Mesendoderm (in vitro differentiated cells): ENCODE results near the gene SLC43A1.

Experiments
- DNase-seq: peaks from one replicate; pipeline ENCODE4 v3.0.0; 2013
- H2AK5ac ChIP-seq: 2 replicates; pipeline ENCODE4 v1.6.1; 2013; ENCODE audit warnings: low read length, inconsistent platforms
- H2BK120ac ChIP-seq: 2 replicates; pipeline ENCODE4 v1.6.1; 2013; ENCODE audit warnings: low read depth, mild to moderate bottlenecking, low read length, moderate library complexity, mixed read lengths
- H2BK15ac ChIP-seq: replicated peaks from 2 replicates; pipeline ENCODE4 v1.6.1; 2013; ENCODE audit warnings: low read depth, mild to moderate bottlenecking, moderate library complexity
- H2BK5ac ChIP-seq: 2 replicates; pipeline ENCODE4 v1.6.1; 2013; ENCODE audit warnings: low read length, inconsistent platforms
- H3K18ac ChIP-seq: 2 replicates; pipeline ENCODE4 v1.6.1; 2013; ENCODE audit warnings: mild to moderate bottlenecking, low read length, mixed read lengths
- H3K23ac ChIP-seq: one replicate; pipeline ENCODE4 v1.6.1; 2013; ENCODE audit warnings: low read length
- H3K27ac ChIP-seq: 2 replicates; pipeline ENCODE4 v1.5.1; 2013; ENCODE audit warnings: low read depth, mild to moderate bottlenecking, inconsistent platforms, low read length, moderate library complexity
- H3K27me3 ChIP-seq: 2 replicates; pipeline ENCODE4 v1.6.1; 2013; ENCODE audit warnings: low read length, control low read depth, mild to moderate bottlenecking, inconsistent platforms; ENCODE audit not compliant: insufficient read depth, poor library complexity
- H3K36me3 ChIP-seq: 2 replicates; pipeline ENCODE4 v1.6.1; 2013; ENCODE audit warnings: low read length, inconsistent platforms; ENCODE audit not compliant: control insufficient read depth, insufficient read depth
- H3K4ac ChIP-seq: one replicate; pipeline ENCODE4 v1.6.1; 2013; ENCODE audit warnings: low read depth, mild to moderate bottlenecking, low read length, moderate library complexity
- H3K4me1 ChIP-seq: 2 replicates; pipeline ENCODE4 v1.6.1; 2013; ENCODE audit warnings: low read depth, low read length, inconsistent platforms; ENCODE audit not compliant: control insufficient read depth
- H3K4me2 ChIP-seq: 2 replicates; pipeline ENCODE4 v1.6.1; 2013; ENCODE audit warnings: low read length
- H3K4me3 ChIP-seq: 2 replicates; pipeline ENCODE4 v1.5.1; 2013; ENCODE audit warnings: mild to moderate bottlenecking, low read length
- H3K56ac ChIP-seq: one replicate; pipeline ENCODE4 v1.6.1; 2013; ENCODE audit warnings: low read length
- H3K79me1 ChIP-seq: 2 replicates; pipeline ENCODE4 v1.6.1; 2013; ENCODE audit warnings: low read length, inconsistent platforms
- H3K79me2 ChIP-seq: 2 replicates; pipeline ENCODE4 v1.6.1; 2013; ENCODE audit warnings: mild to moderate bottlenecking, low read length; ENCODE audit not compliant: control insufficient read depth, insufficient read depth
- H3K9ac ChIP-seq: 2 replicates; pipeline ENCODE4 v1.6.1; 2013; ENCODE audit warnings: low read length, inconsistent platforms
- H4K5ac ChIP-seq: one replicate; pipeline ENCODE4 v1.6.1; 2013; ENCODE audit warnings: low read length
- H4K8ac ChIP-seq: one replicate; pipeline ENCODE4 v1.6.1; 2013; ENCODE audit warnings: low read depth, mild to moderate bottlenecking, control low read depth, low read length, moderate library complexity
- WGBS: extraction: QIAGEN DNeasy Blood & Tissue Kit; methylation state at CpG from one replicate; pipeline ENCODE4 v1.1.7; 2013; ENCODE audit warnings: low lambda C conversion rate, missing lambda C conversion rate; ENCODE audit not compliant: insufficient coverage; ENCODE audit errors: extremely low coverage; 5-methylcytosine and 5-hydroxymethylcytosine counted together

The SLC43A1 gene

DNA sequence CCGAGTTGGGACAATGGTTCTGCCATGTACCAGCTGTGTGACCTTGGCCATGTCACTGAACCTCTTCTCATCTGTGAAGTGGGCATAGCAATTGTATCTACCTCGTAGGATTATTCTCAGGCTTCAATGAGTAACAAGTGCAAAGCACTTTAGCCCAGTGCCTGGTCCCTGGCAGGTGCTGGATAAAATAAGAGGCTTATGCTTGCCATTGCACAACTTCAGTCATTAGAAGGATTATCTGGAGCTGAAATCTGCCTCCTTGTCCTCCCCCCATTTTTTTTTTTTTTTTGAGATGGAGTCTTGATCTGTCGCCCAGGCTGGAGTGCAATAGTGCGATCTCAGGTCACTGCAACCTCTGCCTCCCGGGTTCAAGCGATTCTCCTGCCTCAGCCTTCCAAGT is 29.1 kb upstream of the SLC43A1 start:
- Histone ChIP-seq H3K9ac (no peak overlapping the region), H3K4me3 (no peak overlapping the region), H2BK5ac (no peak overlapping the region), H3K27me3 (no peaks in the 10 kb centered on the region), H3K18ac (no peak overlapping the region), H4K8ac (no peak overlapping the region), H3K56ac (no peak overlapping the region), H3K27ac (no peak overlapping the region), H3K4me1 (peaks cover 8% of the 10 kb centered on the region), H2AK5ac (no peak overlapping the region), H3K4me2 (no peak overlapping the region), H3K79me2 (no peaks in the 10 kb centered on the region), H4K5ac (no peak overlapping the region), H2BK15ac (no peak overlapping the region), H3K4ac (no peak overlapping the region), H2BK120ac (no peak overlapping the region), H3K23ac (no peak overlapping the region), H3K36me3 (no peaks in the 10 kb centered on the region), H3K79me1 (no peaks in the 10 kb centered on the region)
- no peak for DNase-seq
- no CpG with 5 or more reads among the region's 6 CpGs for WGBS

DNA sequence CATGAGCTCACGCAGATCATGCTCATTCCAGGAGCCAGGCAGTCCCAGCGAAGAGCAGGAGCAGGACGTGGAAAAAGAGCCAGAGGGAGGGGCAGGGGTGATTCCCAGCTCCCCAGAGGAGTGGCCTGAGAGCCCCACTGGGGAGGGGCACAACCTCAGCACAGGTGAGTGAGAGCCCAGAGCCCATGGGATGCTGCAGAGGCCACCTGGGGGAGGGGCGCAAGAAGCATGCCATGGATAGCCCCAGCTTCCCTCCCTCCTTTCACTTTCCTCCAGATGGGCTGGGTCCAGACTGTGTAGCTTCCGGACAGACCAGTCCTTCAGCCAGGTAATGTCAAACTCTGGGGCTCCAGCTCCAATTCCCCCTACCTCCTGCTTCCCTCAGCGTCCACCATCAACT is 28.1 kb upstream of the SLC43A1 start:
- no peak overlapping the region for H2BK15ac ChIP-seq
- no peak overlapping the region for H3K4me3 ChIP-seq
- H3K56ac ChIP-seq = no peak overlapping the region
- H3K27ac ChIP-seq = no peak overlapping the region
- no peak overlapping the region for H4K8ac ChIP-seq
- no peaks in the 10 kb centered on the region for H3K36me3 ChIP-seq
- no peak overlapping the region for H3K4ac ChIP-seq
- DNase-seq = no peak
- H3K18ac ChIP-seq = no peak overlapping the region
- H3K27me3 ChIP-seq = no peaks in the 10 kb centered on the region
- whole genome bisulfite sequencing = no CpG with 5 or more reads among the region's 6 CpGs
- H3K79me2 ChIP-seq = no peaks in the 10 kb centered on the region
- H4K5ac ChIP-seq = no peak overlapping the region
- H3K9ac ChIP-seq = no peak overlapping the region
- H2BK5ac ChIP-seq = no peak overlapping the region
- H3K4me2 ChIP-seq = no peak overlapping the region
- no peak overlapping the region for H2BK120ac ChIP-seq
- H2AK5ac ChIP-seq = no peak overlapping the region
- H3K4me1 ChIP-seq = peaks cover 8% of the 10 kb centered on the region
- no peaks in the 10 kb centered on the region for H3K79me1 ChIP-seq
- no peak overlapping the region for H3K23ac ChIP-seq

DNA sequence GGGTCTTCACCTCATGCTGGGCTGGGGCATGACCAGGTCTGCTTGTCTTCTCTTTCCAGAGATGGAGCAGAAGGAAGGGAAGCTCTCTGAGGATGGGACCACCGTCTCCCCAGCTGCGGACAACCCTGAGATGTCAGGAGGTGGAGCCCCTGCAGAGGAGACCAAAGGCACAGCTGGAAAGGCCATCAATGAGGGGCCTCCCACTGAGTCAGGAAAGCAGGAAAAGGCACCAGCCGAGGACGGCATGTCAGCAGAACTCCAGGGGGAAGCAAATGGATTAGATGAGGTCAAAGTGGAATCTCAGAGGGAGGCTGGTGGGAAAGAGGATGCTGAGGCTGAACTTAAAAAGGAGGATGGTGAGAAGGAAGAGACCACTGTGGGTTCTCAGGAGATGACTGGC is 27.1 kb upstream of the SLC43A1 start:
- no peaks in the 10 kb centered on the region for H3K36me3 ChIP-seq
- no peak overlapping the region for H2BK120ac ChIP-seq
- no peak overlapping the region for H3K4me3 ChIP-seq
- H3K18ac ChIP-seq = no peak overlapping the region
- H3K27me3 ChIP-seq = no peaks in the 10 kb centered on the region
- no peaks in the 10 kb centered on the region for H3K79me1 ChIP-seq
- H3K27ac ChIP-seq = no peak overlapping the region
- no peak overlapping the region for H4K8ac ChIP-seq
- no peak overlapping the region for H3K9ac ChIP-seq
- no peak overlapping the region for H2AK5ac ChIP-seq
- H3K4me1 ChIP-seq = peaks cover 6% of the 10 kb centered on the region
- H3K4ac ChIP-seq = no peak overlapping the region
- H2BK5ac ChIP-seq = no peak overlapping the region
- no peak overlapping the region for H3K56ac ChIP-seq
- H3K4me2 ChIP-seq = no peak overlapping the region
- no peak for DNase-seq
- H2BK15ac ChIP-seq = no peak overlapping the region
- H3K79me2 ChIP-seq = no peaks in the 10 kb centered on the region
- H4K5ac ChIP-seq = no peak overlapping the region
- WGBS = no CpG with 5 or more reads among the region's 4 CpGs
- H3K23ac ChIP-seq = no peak overlapping the region

DNA sequence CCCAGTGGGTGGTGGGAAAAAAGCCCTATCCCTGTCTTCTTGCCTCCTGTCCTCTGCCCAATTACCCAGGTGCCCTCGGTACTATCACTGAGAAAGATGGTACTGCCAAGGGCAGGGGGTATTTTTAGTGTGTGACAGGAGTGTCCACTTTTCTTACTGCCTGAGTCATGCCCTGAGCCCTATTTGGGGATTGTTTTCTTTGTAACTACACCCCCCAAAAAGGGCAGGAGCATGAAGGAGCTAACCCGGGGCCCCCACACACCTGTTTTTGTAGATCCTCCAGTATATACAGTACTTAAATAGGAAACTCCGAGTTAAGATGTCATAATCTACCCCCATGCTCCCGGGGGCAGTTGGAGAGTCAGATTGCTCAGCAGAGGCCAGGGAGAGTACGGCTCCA is 25.7 kb upstream of the SLC43A1 start:
- H3K4me2 ChIP-seq = no peak overlapping the region
- no peak overlapping the region for H3K56ac ChIP-seq
- no CpG with 5 or more reads among the region's 5 CpGs for WGBS

DNA sequence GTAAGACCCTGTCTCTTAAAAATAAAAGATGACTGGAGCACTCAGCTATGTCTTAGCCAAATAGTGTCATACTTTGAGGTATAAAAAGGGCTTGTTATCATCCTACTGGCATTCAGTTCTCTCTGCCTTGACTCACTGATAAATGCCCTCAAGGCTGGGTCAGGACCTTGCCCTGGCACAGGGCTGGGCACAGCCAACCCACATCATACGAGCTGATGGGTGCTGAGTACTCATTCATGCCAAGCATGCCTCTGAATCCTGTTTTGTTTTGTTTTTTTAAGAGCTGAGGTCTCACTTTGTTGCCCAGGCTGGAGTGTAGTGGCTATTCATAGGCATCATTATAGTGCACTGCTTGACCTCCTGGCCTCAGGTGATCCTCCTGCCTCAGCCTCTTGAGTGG is 23.8 kb upstream of the SLC43A1 start:
- H2BK15ac ChIP-seq = no peak overlapping the region
- H3K36me3 ChIP-seq = no peaks in the 10 kb centered on the region
- H3K79me1 ChIP-seq = no peaks in the 10 kb centered on the region
- no peak overlapping the region for H3K27ac ChIP-seq
- H2BK120ac ChIP-seq = no peak overlapping the region
- no peak overlapping the region for H2AK5ac ChIP-seq
- no peak overlapping the region for H3K4ac ChIP-seq
- no peak overlapping the region for H4K8ac ChIP-seq
- H4K5ac ChIP-seq = no peak overlapping the region
- no CpG with 5 or more reads among the region's 1 CpG for WGBS
- H3K4me3 ChIP-seq = no peak overlapping the region
- H3K4me1 ChIP-seq = peaks cover 3% of the 10 kb centered on the region
- no peak overlapping the region for H3K4me2 ChIP-seq
- H3K27me3 ChIP-seq = no peaks in the 10 kb centered on the region
- H3K9ac ChIP-seq = no peak overlapping the region
- no peaks in the 10 kb centered on the region for H3K79me2 ChIP-seq
- H3K56ac ChIP-seq = no peak overlapping the region
- no peak overlapping the region for H3K18ac ChIP-seq
- DNase-seq = no peak
- no peak overlapping the region for H2BK5ac ChIP-seq
- H3K23ac ChIP-seq = no peak overlapping the region

More for the DNA sequence above, 25.7 kb upstream of the SLC43A1 start:
- Histone ChIP-seq H3K23ac (no peak overlapping the region), H4K8ac (no peak overlapping the region), H3K36me3 (no peaks in the 10 kb centered on the region), H3K4me1 (peaks cover 3% of the 10 kb centered on the region), H3K4ac (no peak overlapping the region), H3K27me3 (no peaks in the 10 kb centered on the region), H2BK15ac (no peak overlapping the region), H2BK120ac (no peak overlapping the region), H2BK5ac (no peak overlapping the region), H3K9ac (no peak overlapping the region), H3K18ac (no peak overlapping the region), H2AK5ac (no peak overlapping the region), H3K79me2 (no peaks in the 10 kb centered on the region), H3K27ac (no peak overlapping the region), H3K79me1 (no peaks in the 10 kb centered on the region), H4K5ac (no peak overlapping the region), H3K4me3 (no peak overlapping the region)
- no peak for DNase-seq

DNA sequence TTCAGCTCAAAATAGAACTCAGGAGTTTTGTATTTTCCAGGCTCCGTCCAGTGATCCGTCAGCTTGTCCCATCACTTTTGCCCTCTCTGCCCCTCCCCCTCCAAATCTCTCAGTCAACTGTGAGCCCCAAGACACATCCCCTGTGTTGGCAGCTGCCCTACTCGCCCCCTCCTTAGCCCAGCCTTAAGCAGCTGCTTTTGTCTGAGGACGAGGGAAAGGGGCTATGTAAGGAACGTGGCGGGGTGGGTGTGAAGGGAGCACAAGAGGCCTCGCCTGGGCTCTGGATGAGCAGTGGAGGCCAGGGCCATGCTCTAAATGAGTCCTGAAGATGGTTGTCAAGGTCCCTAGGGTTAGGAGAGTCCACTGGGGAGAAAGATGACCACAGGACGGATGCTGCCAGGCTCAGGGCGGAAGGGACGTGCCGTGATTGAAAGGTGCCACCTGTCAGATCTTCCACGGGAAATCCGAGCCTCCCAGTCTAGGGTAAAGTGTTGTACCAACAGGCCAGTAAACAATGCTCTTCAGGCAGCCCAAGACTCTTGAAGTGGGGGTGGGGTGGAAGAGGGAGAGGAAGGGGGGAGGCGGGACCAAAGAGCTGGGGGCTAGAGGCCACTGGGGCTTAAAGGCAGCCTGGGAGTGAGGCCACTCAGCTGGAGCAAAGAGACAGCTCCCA is 21.6 kb upstream of the SLC43A1 start, which contains the start of gene SMTNL1:
Gene SMTNL1, plus strand, starts transcription at position 649 of the 673 bp plus-strand sequence. CDS start 5,048 bp downstream, outside the sequence.
- no CpG with 5 or more reads among the region's 14 CpGs for WGBS
- no peaks in the 10 kb centered on the region for H3K79me1 ChIP-seq
- H2BK5ac ChIP-seq = no peak within 1 kb of the TSS
- H3K18ac ChIP-seq = no peak within 1 kb of the TSS
- H3K4me2 ChIP-seq = no peak within 1 kb of the TSS
- H3K36me3 ChIP-seq = no peaks in the 10 kb centered on the region
- no peak within 1 kb of the TSS for H3K56ac ChIP-seq
- H3K4me3 ChIP-seq = no peak within 1 kb of the TSS
- H3K4ac ChIP-seq = no peak within 1 kb of the TSS
- H2BK120ac ChIP-seq = no peak within 1 kb of the TSS
- H3K79me2 ChIP-seq = no peaks in the 10 kb centered on the region
- H2AK5ac ChIP-seq = no peak within 1 kb of the TSS
- DNase-seq = no peak
- no peak within 1 kb of the TSS for H3K9ac ChIP-seq
- no peak within 1 kb of the TSS for H3K23ac ChIP-seq
- no peaks in the 10 kb centered on the region for H3K27me3 ChIP-seq
- no peak within 1 kb of the TSS for H2BK15ac ChIP-seq
- no peak within 1 kb of the TSS for H3K27ac ChIP-seq
- H3K4me1 ChIP-seq = no peaks in the 10 kb centered on the region
- H4K8ac ChIP-seq = no peak within 1 kb of the TSS
- no peak within 1 kb of the TSS for H4K5ac ChIP-seq
